IMR-90 (cell line): ENCODE results near the gene DOK4.

Source experiments
- CTCF ChIP-seq: conservative IDR thresholded peaks from 2 replicates; pipeline ENCODE4 v1.5.1; 2012; ENCODE audit warnings: mild to moderate bottlenecking, low read depth, low read length, improper control_type of control experiment
- POLR2A ChIP-seq: IDR thresholded peaks from 2 replicates; pipeline ENCODE4 v1.6.1; 2012; ENCODE audit warnings: mild to moderate bottlenecking, low read depth, low read length
- RAD21 ChIP-seq: IDR thresholded peaks from 2 replicates; pipeline ENCODE4 v1.6.1; 2012; ENCODE audit warnings: low read length, improper control_type of control experiment

DNA sequence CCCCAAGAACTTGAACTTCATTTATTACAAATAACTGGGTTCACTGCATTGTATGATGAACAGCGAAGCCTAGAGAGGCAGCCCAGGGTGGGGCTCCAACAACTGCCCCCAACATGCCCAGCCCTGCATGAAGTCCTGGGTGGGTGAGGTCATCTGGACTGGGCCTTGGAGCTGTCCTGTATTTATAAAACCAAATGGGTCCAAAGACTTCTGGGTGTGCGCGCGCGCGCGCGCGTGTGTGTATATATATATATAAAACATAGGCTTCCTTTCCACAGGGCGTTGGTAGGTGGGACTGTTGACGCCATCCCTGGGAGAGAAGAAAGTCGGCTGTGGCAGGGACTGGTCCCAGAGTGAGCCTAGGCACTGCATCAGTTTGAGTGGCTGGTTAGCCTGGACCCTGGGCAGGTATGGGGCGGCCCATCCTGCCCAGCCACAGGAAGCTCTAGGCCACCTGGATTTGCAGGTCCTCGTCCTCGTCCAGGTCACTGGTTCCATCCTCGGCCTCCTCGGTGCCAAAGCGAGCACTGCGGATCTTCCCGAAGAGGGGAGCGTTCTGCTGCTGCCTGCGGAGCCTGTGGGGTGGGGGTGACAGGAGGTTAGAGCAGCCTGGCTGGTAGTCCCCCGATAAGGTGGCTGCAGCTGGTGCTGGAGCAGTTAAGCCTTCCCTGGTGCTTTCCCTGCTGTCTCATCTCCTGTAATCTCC is 26.2 kb upstream of the DOK4 start:
- no peak for TF ChIP-seq CTCF
- TF ChIP-seq RAD21, result no peak
- no peak for TF ChIP-seq POLR2A
